Fibroblast of lung (primary cell): ENCODE measurements around the gene GRID1.

Experiments used
- CTCF ChIP-seq, 2 donors: IDR thresholded peaks in 1 of 2; conservative IDR thresholded peaks in 1 of 2; 1 replicate in 1 of 2; 2 replicates in 1 of 2; pipeline ENCODE4 v1.5.1; 2011 to 2012; ENCODE audit warnings: low read length in 2 of 2, control low read depth in 1 of 2, inconsistent platforms in 1 of 2, low read depth in 1 of 2, mild to moderate bottlenecking in 1 of 2
- EZH2 ChIP-seq: IDR thresholded peaks from 2 replicates; pipeline ENCODE4 v1.5.1; 2012; ENCODE audit warnings: low read length, control low read depth, mild to moderate bottlenecking; ENCODE audit errors: missing control alignments

- TF ChIP-seq CTCF (conservative IDR thresholded peaks at IDR 0.05 in 1 of 2, IDR thresholded peaks at IDR 0.05 in 1 of 2; ENCODE audit: low read depth in 1 of 2, low read length in 2 of 2) (no peak), EZH2 (no peak)
Observed at GRCh38 chr10:86198271-86198670, 168.3 kb downstream of the GRID1 start.
